HepG2 (cell line): ENCODE data around the gene MEGF10. TPM values are rescaled to one million over a fixed set of nuclear protein-coding genes. Genes with fewer than 3 reads are reported as not detected.

Source experiments
- ATAC-seq: fragments of 200-7000 bp; cut with Tn5 transposase; 3 replicates; pipeline ENCODE4 v1.9.1; 2020; ENCODE audit warnings: mild to moderate bottlenecking, moderate library complexity
- BruUV-seq: library from RNA; stranded (reverse); fragments of 400-500 nt; replicated peaks from 2 replicates; lab custom pipeline; 2021; lab: Mats Ljungman, UMichigan
- CTCF ChIA-PET: fragments of 300-600 bp; formaldehyde crosslinking; extraction: SDS; loops from one replicate; lab custom pipeline; 2021; ENCODE audit warnings: low total read pairs, inconsistent platforms, low intra/inter-chr PET ratio; lab: Yijun Ruan, JAX
- POLR2A ChIA-PET: fragments of 350-600 bp; sonication (Branson Sonifier 250); formaldehyde crosslinking; loops from one replicate; lab custom pipeline; 2020; ENCODE audit warnings: antibody characterized with exemption, inconsistent platforms; lab: Yijun Ruan, JAX
- DNase-seq: peaks from one replicate; pipeline ENCODE4 v3.0.0-alpha.2; 2015; ENCODE audit warnings: low spot score
- FAIRE-seq: peaks from 3 replicates; lab custom pipeline; 2011; peaks lifted over from hg19 to GRCh38; lab: Jason Lieb, UNC
- H2AFZ ChIP-seq: one replicate; pipeline ENCODE4 v1.6.1; 2011; ENCODE audit warnings: low read length, inconsistent platforms
- H3K27ac ChIP-seq: fragments of 300-600 bp; 3 replicates; pipeline ENCODE4 v1.8.0; 2011; ENCODE audit warnings: mixed run types, mild to moderate bottlenecking, mixed read lengths, low read length, inconsistent platforms; ENCODE audit not compliant: insufficient read depth; ENCODE audit errors: extremely low read length
- H3K27me3 ChIP-seq, 2 experiments: fragments of 200-600 bp in 1 of 2; 2 replicates in 1 of 2; 3 replicates in 1 of 2; pipeline versions ENCODE4 v1.6.0 to v1.8.0; 2011; ENCODE audit warnings: low read length in 2 of 2, mild to moderate bottlenecking in 2 of 2, moderate library complexity in 2 of 2, inconsistent platforms in 1 of 2; ENCODE audit not compliant: insufficient read depth in 2 of 2, control insufficient read depth in 1 of 2
- H3K36me3 ChIP-seq, 2 experiments: fragments of 200-600 bp in 1 of 2; replicated peaks in 1 of 2; 2 replicates in 1 of 2; 3 replicates in 1 of 2; pipeline versions ENCODE4 v1.5.1 to v1.8.0; 2011; ENCODE audit warnings: low read length in 2 of 2, inconsistent platforms in 1 of 2; ENCODE audit not compliant: insufficient read depth in 2 of 2, control insufficient read depth in 1 of 2
- H3K4me1 ChIP-seq: 2 replicates; pipeline ENCODE4 v1.5.1; 2012; ENCODE audit warnings: low read length, inconsistent platforms; ENCODE audit not compliant: insufficient read depth
- H3K4me2 ChIP-seq: 2 replicates; pipeline ENCODE4 v1.6.0; 2011; ENCODE audit warnings: low read depth, low read length, inconsistent platforms
- H3K4me3 ChIP-seq, 3 experiments: fragments of 200-600 bp in 1 of 3; sonication (generic), shearing (Covaris generic) in 1 of 3; replicated peaks in 1 of 3; 2 replicates each; pipeline ENCODE4 v1.5.1; 2011 to 2016; ENCODE audit warnings: low read length in 3 of 3, inconsistent platforms in 2 of 3, low read depth in 2 of 3, mild to moderate bottlenecking in 2 of 3, control low read depth in 1 of 3, mixed read lengths in 1 of 3; ENCODE audit not compliant: insufficient read depth in 1 of 3
- H3K79me2 ChIP-seq: one replicate; pipeline ENCODE4 v1.6.1; 2011; ENCODE audit warnings: low read length, inconsistent platforms; ENCODE audit not compliant: insufficient read depth
- H3K9ac ChIP-seq: 2 replicates; pipeline ENCODE4 v1.6.0; 2011; ENCODE audit warnings: mild to moderate bottlenecking, low read depth, low read length, inconsistent platforms; ENCODE audit not compliant: insufficient read depth
- H3K9me3 ChIP-seq: 2 replicates; pipeline ENCODE4 v1.5.1; 2012; ENCODE audit warnings: mild to moderate bottlenecking, low read length
- H4K20me1 ChIP-seq: 2 replicates; pipeline ENCODE4 v1.6.0; 2011; ENCODE audit warnings: inconsistent platforms, mild to moderate bottlenecking, low read length, moderate library complexity; ENCODE audit not compliant: insufficient read depth
- ARHGAP35 ChIP-seq: sonication (generic); formaldehyde crosslinking; IDR thresholded peaks from 2 replicates; pipeline ENCODE4 v1.9.0; 2022; ENCODE audit warnings: mild to moderate bottlenecking, inconsistent platforms, moderate library complexity, missing genetic modification reagents, borderline replicate concordance
- GLI4 ChIP-seq: sonication (generic); formaldehyde crosslinking; IDR thresholded peaks from 2 replicates; pipeline ENCODE4 v1.5.1; 2020; ENCODE audit warnings: missing genetic modification reagents, mild to moderate bottlenecking, moderate library complexity, borderline replicate concordance
- RAD51 ChIP-seq: fragments of 450-650 bp; IDR thresholded peaks from 2 replicates; pipeline ENCODE4 v1.6.1; 2016; ENCODE audit warnings: borderline replicate concordance
- ZIK1 ChIP-seq: sonication (generic); formaldehyde crosslinking; IDR thresholded peaks from 2 replicates; pipeline ENCODE4 v1.5.0; 2020; ENCODE audit warnings: mild to moderate bottlenecking, low read depth, missing genetic modification reagents, borderline replicate concordance
- ZNF660 ChIP-seq: sonication (generic); formaldehyde crosslinking; IDR thresholded peaks from 2 replicates; pipeline ENCODE4 v1.5.1; 2020; ENCODE audit warnings: mild to moderate bottlenecking, low read depth, missing genetic modification reagents, borderline replicate concordance
- WGBS: methylation state at CpG from one replicate; pipeline ENCODE4 v1.1.6; 2017; ENCODE audit warnings: low lambda C conversion rate; 5-methylcytosine and 5-hydroxymethylcytosine counted together
- in situ Hi-C: cut with HindIII; loops from 2 replicates; pipeline ENCODE4 v1.10.0; 2017; ENCODE audit warnings: low pct_unique_long_range_greater_than_20kb; ENCODE audit not compliant: extremely low pct_ligation_motif_present
- intact Hi-C: fragments of 100-400 bp; cut with micrococcal nuclease; formaldehyde crosslinking; loops from one replicate; pipeline ENCODE4 v1.10.0; 2022; ENCODE audit not compliant: unreplicated experiment
- polyA plus RNA-seq, 8 experiments: library from polyadenylated mRNA; depleted of rRNA in 3 of 8; stranded (reverse) in 7 of 8; unstranded in 1 of 8; fragments of >200 nt; fragmentation: Illumina TruSeq in 4 of 8; extraction: Trizol in 4 of 8; gene quantifications; 2 replicates each; pipeline versions ENCODE4 v1.2.1 to v1.2.3, GENCODE V29; 2011 to 2016; ENCODE audit warnings: low read depth in 4 of 8, missing spikeins in 1 of 8, mixed read lengths in 1 of 8; ENCODE audit not compliant: insufficient read depth in 1 of 8
- total RNA-seq, 5 experiments: library from RNA; depleted of rRNA; stranded (reverse); fragments of >200 nt; fragmentation: Illumina TruSeq; extraction: Trizol; gene quantifications; 2 replicates each; pipeline ENCODE4 v1.2.3, GENCODE V29; 2016; ENCODE audit warnings: low read depth in 1 of 5
- TF ChIP-seq, protein P1 (sequence below): sonication (generic); formaldehyde crosslinking; IDR thresholded peaks from 2 replicates; pipeline ENCODE4 v1.4.0; 2020; ENCODE audit warnings: mild to moderate bottlenecking, missing genetic modification reagents, borderline replicate concordance
- TF ChIP-seq, protein P2 (sequence below): sonication (generic); formaldehyde crosslinking; IDR thresholded peaks from 2 replicates; pipeline ENCODE4 v1.4.0; 2020; ENCODE audit warnings: missing genetic modification reagents, mild to moderate bottlenecking, borderline replicate concordance

Gene MEGF10
- total and polyA plus RNA-seq, 2 of the 13 experiments (the other 11 are each of a cell fraction or from before 2014, with no cell fraction given) = not detected

DNA sequence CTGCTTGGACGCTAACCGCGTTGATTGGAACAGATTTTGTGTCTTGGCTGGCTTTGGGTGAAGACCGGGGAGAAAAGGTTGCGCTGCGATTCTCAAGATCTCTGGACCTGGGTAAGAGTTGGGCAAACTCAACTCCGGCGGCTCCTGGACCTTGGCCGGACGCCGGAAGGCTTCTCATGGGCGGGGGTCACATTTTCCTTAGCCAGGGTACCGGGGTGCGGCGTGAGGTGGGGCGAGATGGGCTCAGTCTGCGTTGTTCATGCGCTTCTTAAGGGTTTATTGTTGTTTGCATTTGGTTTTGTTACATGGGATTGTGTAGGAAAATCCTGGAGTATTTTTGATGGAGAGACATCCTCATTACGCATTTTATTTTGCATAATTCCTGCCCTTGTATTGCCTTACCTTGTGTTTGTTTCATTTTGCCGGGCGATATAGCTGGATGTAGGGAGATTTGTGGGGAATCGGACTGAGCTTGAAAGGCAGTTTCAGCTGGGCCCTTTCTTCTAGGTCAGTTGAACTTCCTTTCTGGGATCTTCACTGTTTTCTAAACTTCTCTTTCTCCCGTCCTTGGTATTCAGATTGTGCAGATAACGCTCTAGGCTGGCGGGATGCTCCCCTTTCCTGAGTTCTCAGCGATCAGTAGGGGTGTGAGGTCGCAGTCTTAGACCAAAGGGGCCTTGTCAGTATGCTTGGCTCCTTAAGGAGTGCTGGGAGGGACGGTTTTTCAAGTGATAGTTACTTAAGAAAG is 524 bp downstream of the MEGF10 start (continued):
- TF ChIP-seq, protein P1, sequence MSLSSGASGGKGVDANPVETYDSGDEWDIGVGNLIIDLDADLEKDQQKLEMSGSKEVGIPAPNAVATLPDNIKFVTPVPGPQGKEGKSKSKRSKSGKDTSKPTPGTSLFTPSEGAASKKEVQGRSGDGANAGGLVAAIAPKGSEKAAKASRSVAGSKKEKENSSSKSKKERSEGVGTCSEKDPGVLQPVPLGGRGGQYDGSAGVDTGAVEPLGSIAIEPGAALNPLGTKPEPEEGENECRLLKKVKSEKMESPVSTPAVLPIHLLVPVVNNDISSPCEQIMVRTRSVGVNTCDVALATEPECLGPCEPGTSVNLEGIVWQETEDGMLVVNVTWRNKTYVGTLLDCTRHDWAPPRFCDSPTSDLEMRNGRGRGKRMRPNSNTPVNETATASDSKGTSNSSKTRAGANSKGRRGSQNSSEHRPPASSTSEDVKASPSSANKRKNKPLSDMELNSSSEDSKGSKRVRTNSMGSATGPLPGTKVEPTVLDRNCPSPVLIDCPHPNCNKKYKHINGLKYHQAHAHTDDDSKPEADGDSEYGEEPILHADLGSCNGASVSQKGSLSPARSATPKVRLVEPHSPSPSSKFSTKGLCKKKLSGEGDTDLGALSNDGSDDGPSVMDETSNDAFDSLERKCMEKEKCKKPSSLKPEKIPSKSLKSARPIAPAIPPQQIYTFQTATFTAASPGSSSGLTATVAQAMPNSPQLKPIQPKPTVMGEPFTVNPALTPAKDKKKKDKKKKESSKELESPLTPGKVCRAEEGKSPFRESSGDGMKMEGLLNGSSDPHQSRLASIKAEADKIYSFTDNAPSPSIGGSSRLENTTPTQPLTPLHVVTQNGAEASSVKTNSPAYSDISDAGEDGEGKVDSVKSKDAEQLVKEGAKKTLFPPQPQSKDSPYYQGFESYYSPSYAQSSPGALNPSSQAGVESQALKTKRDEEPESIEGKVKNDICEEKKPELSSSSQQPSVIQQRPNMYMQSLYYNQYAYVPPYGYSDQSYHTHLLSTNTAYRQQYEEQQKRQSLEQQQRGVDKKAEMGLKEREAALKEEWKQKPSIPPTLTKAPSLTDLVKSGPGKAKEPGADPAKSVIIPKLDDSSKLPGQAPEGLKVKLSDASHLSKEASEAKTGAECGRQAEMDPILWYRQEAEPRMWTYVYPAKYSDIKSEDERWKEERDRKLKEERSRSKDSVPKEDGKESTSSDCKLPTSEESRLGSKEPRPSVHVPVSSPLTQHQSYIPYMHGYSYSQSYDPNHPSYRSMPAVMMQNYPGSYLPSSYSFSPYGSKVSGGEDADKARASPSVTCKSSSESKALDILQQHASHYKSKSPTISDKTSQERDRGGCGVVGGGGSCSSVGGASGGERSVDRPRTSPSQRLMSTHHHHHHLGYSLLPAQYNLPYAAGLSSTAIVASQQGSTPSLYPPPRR (CRISPR knock-in tag) = no peak
- TF ChIP-seq, all 625 proteins: peak for 0

DNA sequence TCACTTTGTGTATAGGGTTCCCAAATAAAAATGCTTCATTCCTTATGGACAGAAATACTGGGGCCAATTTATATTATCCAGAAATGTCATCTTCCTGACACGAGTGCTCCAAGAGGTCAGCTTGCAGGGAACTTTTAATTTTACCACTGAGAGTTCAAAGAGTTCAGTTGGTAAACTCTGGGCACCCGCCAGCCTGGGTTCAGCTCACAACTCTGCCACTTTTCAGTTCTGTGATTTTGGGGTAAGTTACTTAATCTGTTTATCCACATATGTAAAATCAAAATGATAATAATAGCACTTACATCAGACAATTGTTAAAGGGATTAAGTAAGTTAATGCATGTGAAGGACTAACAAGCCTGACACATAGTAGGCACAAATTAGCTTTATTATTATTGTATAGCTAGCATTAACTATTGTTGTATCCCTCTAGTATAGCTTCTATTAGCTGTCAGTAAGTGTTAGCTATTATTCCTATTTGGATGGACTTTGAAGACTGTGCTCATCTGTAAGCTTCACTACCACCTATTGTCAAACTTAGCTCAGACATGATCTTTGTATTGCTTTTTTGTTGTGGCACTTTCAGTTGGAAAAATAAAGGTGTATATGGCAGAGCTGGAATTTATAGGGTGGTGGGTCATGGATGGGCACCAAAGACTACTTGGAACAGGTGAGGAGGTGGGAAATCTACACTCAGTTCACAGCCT is 1.6 kb downstream of the MEGF10 start:
- Histone ChIP-seq H3K79me2 (no peaks in the 10 kb centered on the region), H3K36me3 (no peaks in the 10 kb centered on the region), H3K9ac (no peak overlapping the region), H2AFZ (no peak overlapping the region), H3K4me3 (no peak overlapping the region), H3K4me1 (peaks cover 12% of the 10 kb centered on the region; the same call in 1 of the 2 replicates), H3K9me3 (no peaks in the 10 kb centered on the region), H3K4me2 (no peak overlapping the region), H3K27ac (no peak overlapping the region), H3K27me3 (peaks cover 0 to 23% of the 10 kb centered on the region in 2 experiments; a peak in 4 of 5 replicates), H4K20me1 (no peaks in the 10 kb centered on the region)
- DNase-seq = no peak
- ATAC-seq = no peak
- BruUV-seq = no TSS peak
- in situ Hi-C loops = loop anchor here (5.0 kb wide), 1 partner anchor 200 kb away; no protein-coding TSS in a partner anchor
- intact Hi-C loops = no loop called here
- no peak for FAIRE-seq
- ChIA-PET CTCF (no interaction called here), POLR2A (no interaction called here)
- WGBS = 0% methylated on average over 2 of the region's 2 CpGs
- TF ChIP-seq, protein P2, sequence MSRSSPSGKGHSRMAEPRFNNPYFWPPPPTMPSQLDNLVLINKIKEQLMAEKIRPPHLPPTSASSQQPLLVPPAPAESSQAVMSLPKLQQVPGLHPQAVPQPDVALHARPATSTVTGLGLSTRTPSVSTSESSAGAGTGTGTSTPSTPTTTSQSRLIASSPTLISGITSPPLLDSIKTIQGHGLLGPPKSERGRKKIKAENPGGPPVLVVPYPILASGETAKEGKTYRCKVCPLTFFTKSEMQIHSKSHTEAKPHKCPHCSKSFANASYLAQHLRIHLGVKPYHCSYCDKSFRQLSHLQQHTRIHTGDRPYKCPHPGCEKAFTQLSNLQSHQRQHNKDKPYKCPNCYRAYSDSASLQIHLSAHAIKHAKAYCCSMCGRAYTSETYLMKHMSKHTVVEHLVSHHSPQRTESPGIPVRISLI (CRISPR knock-in tag) = no peak
- no peak for TF ChIP-seq ZNF660 (CRISPR knock-in tag)
- no peak for TF ChIP-seq RAD51
- no peak for TF ChIP-seq ZIK1
- no peak for TF ChIP-seq GLI4 (CRISPR knock-in tag)
- no peak for TF ChIP-seq ARHGAP35
